ENCODE measurements around the gene TYRO3.
"Not testable (repeated sequence)": the region's sequence is repeated elsewhere in the genome, so short reads cannot be mapped to it uniquely, and the experiment has no call there.

Gene TYRO3

DNA sequence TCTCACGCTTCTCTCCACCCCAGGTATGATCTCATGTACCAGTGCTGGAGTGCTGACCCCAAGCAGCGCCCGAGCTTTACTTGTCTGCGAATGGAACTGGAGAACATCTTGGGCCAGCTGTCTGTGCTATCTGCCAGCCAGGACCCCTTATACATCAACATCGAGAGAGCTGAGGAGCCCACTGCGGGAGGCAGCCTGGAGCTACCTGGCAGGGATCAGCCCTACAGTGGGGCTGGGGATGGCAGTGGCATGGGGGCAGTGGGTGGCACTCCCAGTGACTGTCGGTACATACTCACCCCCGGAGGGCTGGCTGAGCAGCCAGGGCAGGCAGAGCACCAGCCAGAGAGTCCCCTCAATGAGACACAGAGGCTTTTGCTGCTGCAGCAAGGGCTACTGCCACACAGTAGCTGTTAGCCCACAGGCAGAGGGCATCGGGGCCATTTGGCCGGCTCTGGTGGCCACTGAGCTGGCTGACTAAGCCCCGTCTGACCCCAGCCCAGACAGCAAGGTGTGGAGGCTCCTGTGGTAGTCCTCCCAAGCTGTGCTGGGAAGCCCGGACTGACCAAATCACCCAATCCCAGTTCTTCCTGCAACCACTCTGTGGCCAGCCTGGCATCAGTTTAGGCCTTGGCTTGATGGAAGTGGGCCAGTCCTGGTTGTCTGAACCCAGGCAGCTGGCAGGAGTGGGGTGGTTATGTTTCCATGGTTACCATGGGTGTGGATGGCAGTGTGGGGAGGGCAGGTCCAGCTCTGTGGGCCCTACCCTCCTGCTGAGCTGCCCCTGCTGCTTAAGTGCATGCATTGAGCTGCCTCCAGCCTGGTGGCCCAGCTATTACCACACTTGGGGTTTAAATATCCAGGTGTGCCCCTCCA lies 19.1 kb downstream of the TYRO3 start:
- DNase-seq, result no peak

GRCh38 chr15:41578736-41579383 lies 19.8 kb downstream of the TYRO3 start:
- DNase-seq, result no peak

GRCh38 chr15:41581110-41581509 lies 22.1 kb downstream of the TYRO3 start:
- DNase-seq, result no peak

GRCh38 chr15:41583795-41584194 lies 24.8 kb downstream of the TYRO3 start:
- DNase-seq, result no peak

DNA sequence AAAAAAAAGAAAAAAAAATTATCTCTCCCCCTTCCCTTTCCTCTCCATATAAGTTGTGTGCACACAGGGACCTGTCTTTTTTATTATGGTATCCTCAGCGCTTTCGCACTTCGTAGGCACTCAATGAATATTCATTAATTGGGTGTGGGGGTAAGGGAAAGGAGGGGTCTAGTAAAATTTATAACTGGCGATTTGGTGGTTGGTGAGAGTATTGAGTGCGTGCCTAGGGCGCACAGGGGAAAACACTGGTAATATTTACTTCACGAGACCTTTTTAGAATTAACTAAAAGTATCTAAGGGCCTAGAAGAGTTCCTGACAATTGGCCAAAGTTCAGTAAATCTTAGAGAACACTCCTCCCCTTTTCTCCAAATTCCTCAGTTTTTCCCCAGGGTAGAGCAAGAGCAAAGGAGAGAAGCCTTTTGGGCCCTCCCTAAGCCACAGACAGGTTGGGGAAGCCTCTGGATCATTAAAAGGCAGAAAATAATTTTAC lies 25.7 kb downstream of the TYRO3 start:
- no peak for DNase-seq

- DNase-seq, result peak; percentile 27
Observed at GRCh38 chr15:41585127-41586047, 26.4 kb downstream of the TYRO3 start.

GRCh38 chr15:41586531-41587282 lies 27.7 kb downstream of the TYRO3 start:
- not testable (repeated sequence) for DNase-seq

- DNase-seq, result not testable (repeated sequence)
Observed at GRCh38 chr15:41589018-41589417, 30.0 kb downstream of the TYRO3 start.

DNA sequence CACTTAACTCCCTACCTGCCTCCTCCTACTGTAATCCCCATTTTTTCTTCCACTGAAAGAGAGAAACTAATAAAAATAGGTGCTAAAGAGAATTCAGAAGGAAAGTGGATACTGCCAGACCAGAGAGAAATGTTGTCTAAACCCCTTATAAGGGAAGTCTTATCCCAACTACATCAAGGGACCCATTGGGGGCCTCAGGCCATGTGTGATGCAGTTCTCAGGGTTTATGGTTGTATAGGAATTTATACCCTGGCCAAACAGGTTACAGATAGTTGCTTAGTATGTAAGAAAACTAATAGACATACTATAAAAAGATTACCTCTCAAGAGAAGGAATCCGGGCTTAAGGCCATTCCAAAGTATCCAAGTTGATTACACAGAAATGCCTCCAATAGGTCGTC lies 30.6 kb downstream of the TYRO3 start:
- DNase-seq, result not testable (repeated sequence)

DNA sequence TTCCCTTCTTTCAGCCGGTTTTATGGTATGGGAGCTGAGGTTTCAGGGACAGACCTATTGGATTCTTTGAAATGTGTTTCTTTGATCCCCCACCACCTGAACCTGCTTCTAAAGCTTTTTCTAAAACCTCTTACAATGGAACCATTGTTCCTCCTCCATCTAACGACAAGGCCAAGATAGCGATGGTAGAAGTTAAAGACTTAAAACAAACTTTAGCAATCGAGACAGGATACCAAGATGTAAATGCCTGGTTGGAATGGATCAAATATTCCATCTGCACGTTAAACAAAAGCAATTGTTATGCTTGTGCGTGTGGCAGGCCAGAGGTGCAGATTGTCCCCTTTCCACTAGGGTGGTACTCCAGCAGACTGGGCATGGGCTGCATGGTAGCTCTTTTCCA lies 32.2 kb downstream of the TYRO3 start:
- DNase-seq, result not testable (repeated sequence)

GRCh38 chr15:41592718-41593117 lies 33.7 kb downstream of the TYRO3 start:
- DNase-seq, result not testable (repeated sequence)

GRCh38 chr15:41594801-41595746 lies 36.1 kb downstream of the TYRO3 start:
- DNase-seq, result no peak

- DNase-seq, result no peak
Observed at GRCh38 chr15:41596972-41597371, 38.0 kb downstream of the TYRO3 start.

DNA sequence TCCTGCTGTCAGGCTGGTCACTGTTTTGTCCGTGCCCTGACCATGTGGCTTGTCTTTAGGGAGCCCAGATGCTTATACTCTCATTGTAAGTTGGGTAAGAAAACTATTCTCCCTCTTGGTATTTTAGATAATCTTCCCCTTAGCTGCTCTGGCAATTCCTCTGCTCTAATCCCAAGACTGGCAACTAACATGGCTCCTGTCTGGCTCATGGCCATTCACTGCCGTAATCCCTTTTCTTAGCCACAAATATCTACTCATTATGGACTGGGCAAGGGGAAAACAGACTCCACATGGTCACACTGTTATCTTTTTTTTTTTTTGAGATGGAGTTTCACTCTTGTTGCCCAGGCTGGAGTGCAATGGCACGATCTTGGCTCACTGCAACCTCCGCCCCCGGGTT lies 38.8 kb downstream of the TYRO3 start:
- no peak for DNase-seq

DNA sequence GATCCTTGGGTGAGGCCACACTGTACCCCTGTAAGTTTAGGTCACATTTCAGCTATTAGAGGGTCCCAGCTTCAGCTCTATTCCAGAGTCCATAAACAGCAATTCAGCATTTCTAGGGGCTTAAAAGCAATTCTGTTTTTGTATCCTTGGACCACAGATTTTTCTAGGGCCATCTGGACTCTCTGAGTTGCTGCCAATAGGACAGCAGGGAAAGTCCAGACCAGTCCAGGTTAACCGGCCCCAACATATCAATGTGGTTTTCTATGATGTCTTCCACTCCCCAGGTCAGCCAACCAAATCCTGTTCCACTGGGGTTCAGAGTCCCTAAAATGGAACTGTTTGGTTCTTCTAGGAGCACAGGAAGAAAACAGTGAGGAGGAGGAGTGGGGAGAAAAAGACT lies 40.0 kb downstream of the TYRO3 start:
- no peak for DNase-seq

DNA sequence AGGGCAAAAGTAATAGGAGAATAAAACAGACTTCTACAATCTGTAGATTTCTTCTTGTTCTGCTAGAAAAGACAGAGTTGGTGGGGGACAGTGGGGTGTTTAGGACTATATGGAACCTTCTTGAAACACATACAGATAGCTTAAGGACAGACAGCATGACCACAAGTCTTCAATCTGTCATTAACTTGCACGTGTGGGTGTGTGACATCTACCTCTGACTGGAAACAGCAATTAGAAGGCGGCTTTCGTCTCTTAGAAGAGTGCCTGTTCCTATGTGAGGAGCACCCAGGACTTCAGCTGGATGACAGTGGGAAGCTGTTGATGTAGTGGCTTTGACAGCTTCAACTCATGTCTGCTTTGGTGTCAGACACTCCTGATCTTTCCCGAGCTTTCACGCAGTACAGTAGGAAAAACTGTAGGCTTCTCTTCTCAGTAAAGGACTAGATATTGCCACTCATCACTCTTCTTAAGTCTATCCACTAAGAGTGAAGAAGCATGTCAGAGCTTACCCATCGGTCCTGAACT lies 44.5 kb downstream of the TYRO3 start:
- DNase-seq, result no peak

DNA sequence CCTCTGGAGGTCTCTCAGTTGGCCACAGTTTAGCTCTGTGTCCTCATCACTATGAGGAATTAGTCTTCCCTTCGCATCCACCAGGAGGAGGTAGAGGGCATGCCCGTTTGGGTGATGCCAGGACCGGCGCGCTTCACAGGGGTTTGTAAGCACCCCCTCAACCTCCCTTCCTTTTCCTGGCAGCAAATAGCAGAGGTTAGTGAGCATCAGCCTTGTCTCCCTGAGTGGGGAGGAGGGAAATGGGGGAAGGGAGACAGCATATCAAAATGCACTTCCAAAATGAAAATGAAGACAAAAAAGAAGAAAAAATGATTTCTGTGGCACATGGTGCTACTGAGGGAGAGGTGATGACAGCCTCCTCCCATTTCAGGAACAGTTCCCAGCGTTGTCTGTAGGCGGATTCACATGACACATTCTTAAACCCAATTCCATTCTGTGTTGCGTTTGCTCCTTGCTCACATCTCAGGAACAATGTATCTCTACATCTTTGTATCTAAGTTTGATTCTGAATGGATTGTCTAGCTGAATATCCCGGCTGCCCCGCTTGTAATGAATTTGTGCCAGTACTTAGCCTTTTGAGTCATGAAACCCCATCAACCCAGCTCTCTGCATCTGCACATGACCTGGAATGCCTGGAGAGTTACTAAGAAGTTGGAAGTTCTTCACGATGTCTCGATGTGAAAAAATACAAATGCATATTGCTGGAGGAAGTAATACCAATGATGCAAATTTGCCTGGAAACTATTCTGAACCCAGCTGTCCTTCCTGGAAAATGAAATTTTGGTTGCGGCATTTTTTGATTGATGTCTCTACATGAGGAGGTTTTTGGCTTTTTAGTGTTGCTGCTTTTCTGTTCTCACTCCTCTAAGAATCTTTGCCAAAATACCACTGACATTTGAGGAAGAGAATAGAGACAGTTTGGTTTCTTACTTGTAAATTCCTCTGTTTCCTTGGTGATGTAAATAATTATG lies 45.2 kb downstream of the TYRO3 start:
- peak; percentile 63 for DNase-seq

DNA sequence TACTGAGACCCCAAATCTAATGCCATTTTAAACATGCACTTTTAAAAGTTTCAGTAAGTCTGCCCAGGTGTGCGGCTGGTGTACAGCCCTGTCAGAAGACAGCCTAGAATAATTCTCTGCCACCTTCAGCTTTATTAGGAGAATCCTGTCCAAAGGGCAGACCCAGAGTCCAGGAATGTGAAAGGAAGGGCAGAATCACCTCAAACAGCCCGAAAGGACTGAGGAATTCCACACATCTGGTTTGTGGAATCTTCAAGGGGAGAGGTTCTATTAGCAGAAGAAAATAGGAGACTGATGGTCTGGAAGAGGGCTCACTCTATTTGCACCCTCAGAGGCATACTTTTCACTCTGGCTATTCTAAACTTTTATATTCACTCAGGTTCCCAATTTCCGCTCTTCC lies 46.6 kb downstream of the TYRO3 start:
- DNase-seq, result no peak

DNA sequence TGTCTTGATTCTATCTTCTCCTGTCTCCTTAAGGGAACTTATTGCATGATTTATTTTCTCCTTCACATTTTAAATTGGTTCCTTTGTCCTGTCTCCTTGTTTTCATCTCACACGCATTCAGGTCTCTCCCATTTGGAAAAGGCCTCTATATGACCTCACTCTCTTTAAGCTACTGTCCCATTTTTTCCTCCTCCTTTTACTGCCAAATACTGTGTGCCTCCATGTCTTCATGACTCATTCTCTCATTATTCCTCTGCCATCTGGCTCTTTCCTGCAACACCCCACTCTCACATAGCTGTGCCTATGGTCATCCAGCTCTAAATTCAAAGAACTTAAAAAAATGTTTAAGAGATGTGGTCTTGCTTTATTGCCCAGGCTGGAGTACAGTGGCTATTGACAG lies 48.0 kb downstream of the TYRO3 start:
- DNase-seq, result no peak

GRCh38 chr15:41609123-41609522 lies 50.1 kb downstream of the TYRO3 start:
- no peak for DNase-seq

Data from CD4-positive, alpha-beta T cell treated with Interleukin-21 for 1 hour (primary cell).